Keratinocyte (primary cell): Measurements from ENCODE around the gene B3GALNT1. TPM values are rescaled to one million over a fixed set of nuclear protein-coding genes. Genes with fewer than 3 reads are reported as not detected.

Experiments
- DNase-seq: peaks from one replicate; pipeline ENCODE4 v3.0.0-alpha.2; 2011; ENCODE audit warnings: low read depth, missing footprints, low spot score
- FAIRE-seq: peaks from 2 replicates; lab custom pipeline; 2011; peaks lifted over from hg19 to GRCh38; lab: Jason Lieb, UNC
- H2AFZ ChIP-seq: 2 replicates; pipeline ENCODE4 v1.6.0; 2012; ENCODE audit warnings: low read length, control low read depth, inconsistent platforms; ENCODE audit not compliant: control insufficient read depth
- H3K27ac ChIP-seq: 2 replicates; pipeline ENCODE4 v1.5.1; 2011; ENCODE audit warnings: low read length; ENCODE audit not compliant: control insufficient read depth, insufficient read depth
- H3K27me3 ChIP-seq: 3 replicates; pipeline ENCODE4 v1.6.0; 2011; ENCODE audit warnings: low read length; ENCODE audit not compliant: control insufficient read depth, insufficient read depth; ENCODE audit errors: extremely low read depth
- H3K36me3 ChIP-seq, 2 experiments: 2 replicates in 1 of 2; 3 replicates in 1 of 2; pipeline ENCODE4 v1.5.1; 2011; ENCODE audit warnings: low read length in 2 of 2, mild to moderate bottlenecking in 1 of 2; ENCODE audit not compliant: control insufficient read depth in 2 of 2, insufficient read depth in 2 of 2; ENCODE audit errors: extremely low read depth in 1 of 2
- H3K4me1 ChIP-seq: 3 replicates; pipeline ENCODE4 v1.5.1; 2011; ENCODE audit warnings: low read length; ENCODE audit not compliant: control insufficient read depth, insufficient read depth; ENCODE audit errors: extremely low read depth
- H3K4me2 ChIP-seq: 3 replicates; pipeline ENCODE4 v1.6.0; 2011; ENCODE audit warnings: low read depth, low read length; ENCODE audit not compliant: control insufficient read depth, insufficient read depth; ENCODE audit errors: extremely low read depth
- H3K4me3 ChIP-seq, 3 experiments: fragments of 200-600 bp in 1 of 3; sonication (generic) in 1 of 3; 2 replicates in 2 of 3; 3 replicates in 1 of 3; pipeline ENCODE4 v1.5.1; 2011 to 2016; ENCODE audit warnings: low read length in 3 of 3, mild to moderate bottlenecking in 3 of 3, control low read depth in 2 of 3, inconsistent platforms in 1 of 3, low read depth in 1 of 3, mixed read lengths in 1 of 3, mixed run types in 1 of 3, moderate library complexity in 1 of 3; ENCODE audit not compliant: control insufficient read depth in 2 of 3, insufficient read depth in 2 of 3; ENCODE audit errors: extremely low read depth in 1 of 3
- H3K79me2 ChIP-seq: 2 replicates; pipeline ENCODE4 v1.6.0; 2012; ENCODE audit warnings: low read length; ENCODE audit not compliant: control insufficient read depth, insufficient read depth
- H3K9ac ChIP-seq: 3 replicates; pipeline ENCODE4 v1.6.0; 2011; ENCODE audit warnings: low read length; ENCODE audit not compliant: control insufficient read depth, insufficient read depth; ENCODE audit errors: extremely low read depth
- H3K9me1 ChIP-seq: 3 replicates; pipeline ENCODE4 v1.6.0; 2011; ENCODE audit warnings: low read length; ENCODE audit not compliant: control insufficient read depth, insufficient read depth; ENCODE audit errors: extremely low read depth
- H3K9me3 ChIP-seq: 2 replicates; pipeline ENCODE4 v1.5.1; 2012; ENCODE audit warnings: low read depth, low read length; ENCODE audit not compliant: control insufficient read depth
- H4K20me1 ChIP-seq: 3 replicates; pipeline ENCODE4 v1.6.0; 2011; ENCODE audit warnings: low read length; ENCODE audit not compliant: control insufficient read depth, insufficient read depth; ENCODE audit errors: extremely low read depth
- EZH2 ChIP-seq: IDR thresholded peaks from one replicate; pipeline ENCODE4 v1.6.1; 2012; ENCODE audit warnings: inconsistent platforms, mild to moderate bottlenecking, low read length, moderate library complexity
- dilution Hi-C: fragments of 300-500 bp; cut with MboI; formaldehyde crosslinking; loops from one replicate; pipeline ENCODE4 v1.7.0; 2020; ENCODE audit warnings: low sequenced_read_pairs; ENCODE audit not compliant: extremely low pct_ligation_motif_present
- polyA plus RNA-seq, 5 experiments: library from polyadenylated mRNA; depleted of rRNA in 3 of 5; stranded (reverse) in 3 of 5; stranded (forward) in 1 of 5; unstranded in 1 of 5; fragments of >200 nt; gene quantifications; 1 replicate in 1 of 5; 2 replicates in 3 of 5; 3 replicates in 1 of 5; pipeline versions ENCODE4 v1.2.1 to v1.2.3, GENCODE V29; 2011 to 2012; ENCODE audit warnings: missing spikeins in 2 of 5, low read depth in 1 of 5, low replicate concordance in 1 of 5
- TF ChIP-seq, protein P1 (sequence below), 3 experiments: IDR thresholded peaks in 1 of 3; conservative IDR thresholded peaks in 1 of 3; optimal IDR thresholded peaks in 1 of 3; 2 replicates in 2 of 3; 3 replicates in 1 of 3; pipeline versions ENCODE3 to v1.5.1; 2011; ENCODE audit warnings: low read length in 3 of 3, mild to moderate bottlenecking in 3 of 3, moderate library complexity in 2 of 3, control low read depth in 1 of 3, inconsistent platforms in 1 of 3; ENCODE audit not compliant: insufficient read depth in 2 of 3; ENCODE audit errors: extremely low read depth in 1 of 3

Gene B3GALNT1
- polyA plus RNA-seq, 1 donor (not counting 4 experiments of a cell fraction or from before 2014, with no cell fraction given) = 3.6 TPM

DNA sequence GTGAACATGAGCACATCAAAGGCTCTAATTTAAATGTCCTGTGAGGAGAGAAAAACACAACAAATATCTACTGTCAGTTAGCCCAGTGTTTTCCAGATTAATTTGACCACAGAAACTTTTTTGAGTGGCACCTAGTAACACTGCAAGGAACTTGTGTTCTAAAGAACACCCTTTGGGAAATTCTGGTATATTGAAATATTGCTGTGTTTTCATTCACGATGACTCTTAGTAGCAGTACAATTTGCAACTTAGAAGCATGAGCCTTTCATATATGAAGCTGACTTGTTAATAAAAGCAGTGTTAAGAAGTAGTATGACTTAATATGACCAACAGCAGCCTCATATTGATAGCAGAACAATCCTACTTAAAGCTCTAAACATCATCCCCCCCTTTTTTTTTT, 32.0 kb downstream of the B3GALNT1 start:
- no peak overlapping the region for H3K27ac ChIP-seq
- H3K79me2 ChIP-seq = no peaks in the 10 kb centered on the region
- H3K4me3 ChIP-seq = no peak overlapping the region
- DNase-seq (no peak), FAIRE-seq (no peak)
- dilution Hi-C loops = no loop called here
- TF ChIP-seq EZH2 = no peak
- TF ChIP-seq, protein P1, sequence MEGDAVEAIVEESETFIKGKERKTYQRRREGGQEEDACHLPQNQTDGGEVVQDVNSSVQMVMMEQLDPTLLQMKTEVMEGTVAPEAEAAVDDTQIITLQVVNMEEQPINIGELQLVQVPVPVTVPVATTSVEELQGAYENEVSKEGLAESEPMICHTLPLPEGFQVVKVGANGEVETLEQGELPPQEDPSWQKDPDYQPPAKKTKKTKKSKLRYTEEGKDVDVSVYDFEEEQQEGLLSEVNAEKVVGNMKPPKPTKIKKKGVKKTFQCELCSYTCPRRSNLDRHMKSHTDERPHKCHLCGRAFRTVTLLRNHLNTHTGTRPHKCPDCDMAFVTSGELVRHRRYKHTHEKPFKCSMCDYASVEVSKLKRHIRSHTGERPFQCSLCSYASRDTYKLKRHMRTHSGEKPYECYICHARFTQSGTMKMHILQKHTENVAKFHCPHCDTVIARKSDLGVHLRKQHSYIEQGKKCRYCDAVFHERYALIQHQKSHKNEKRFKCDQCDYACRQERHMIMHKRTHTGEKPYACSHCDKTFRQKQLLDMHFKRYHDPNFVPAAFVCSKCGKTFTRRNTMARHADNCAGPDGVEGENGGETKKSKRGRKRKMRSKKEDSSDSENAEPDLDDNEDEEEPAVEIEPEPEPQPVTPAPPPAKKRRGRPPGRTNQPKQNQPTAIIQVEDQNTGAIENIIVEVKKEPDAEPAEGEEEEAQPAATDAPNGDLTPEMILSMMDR (optimal IDR thresholded peaks at IDR 0.05 in 1 of 3, IDR thresholded peaks at IDR 0.05 in 1 of 3, conservative IDR thresholded peaks at IDR 0.05 in 1 of 3; ENCODE audit: extremely low read depth in 1 of 3, insufficient read depth in 2 of 3, low read length in 3 of 3) = no peak
- no peaks in the 10 kb centered on the region for H3K9me3 ChIP-seq
- H3K4me2 ChIP-seq = no peak overlapping the region
- H3K9me1 ChIP-seq = no peaks in the 10 kb centered on the region
- H2AFZ ChIP-seq = no peak overlapping the region
- H3K27me3 ChIP-seq = no peaks in the 10 kb centered on the region
- H3K9ac ChIP-seq = no peak overlapping the region
- peaks cover 15% of the 10 kb centered on the region for H3K4me1 ChIP-seq
- no peaks in the 10 kb centered on the region for H3K36me3 ChIP-seq
- no peaks in the 10 kb centered on the region for H4K20me1 ChIP-seq

DNA sequence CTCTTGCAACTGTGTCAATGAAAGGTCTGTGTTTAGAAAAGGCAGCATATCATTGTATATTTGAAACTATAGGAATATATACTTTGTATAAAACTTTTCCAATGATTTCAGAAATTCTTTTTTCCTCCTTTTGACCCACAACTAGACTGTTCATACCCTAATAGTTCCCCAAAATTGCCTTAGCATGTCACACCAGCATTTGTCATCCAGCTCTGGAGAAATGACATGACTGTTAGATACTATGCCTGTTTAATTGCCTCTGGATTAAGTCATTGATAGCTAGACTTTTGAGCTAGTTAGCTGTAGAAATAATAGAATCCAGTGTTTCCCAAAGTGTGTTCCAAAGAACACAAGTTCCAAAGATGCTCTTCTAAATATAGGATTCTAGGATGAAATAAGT, 32.4 kb downstream of the B3GALNT1 start:
- dilution Hi-C loops = no loop called here
- DNase-seq (no peak), FAIRE-seq (no peak)
- Histone ChIP-seq H3K79me2 (no peaks in the 10 kb centered on the region), H3K27me3 (no peaks in the 10 kb centered on the region), H2AFZ (no peak overlapping the region), H3K36me3 (no peaks in the 10 kb centered on the region), H4K20me1 (no peaks in the 10 kb centered on the region), H3K4me2 (no peak overlapping the region), H3K4me1 (peaks cover 15% of the 10 kb centered on the region), H3K9me3 (no peaks in the 10 kb centered on the region), H3K9me1 (no peaks in the 10 kb centered on the region), H3K27ac (no peak overlapping the region), H3K4me3 (no peak overlapping the region), H3K9ac (no peak overlapping the region)
- no peak for TF ChIP-seq EZH2
- TF ChIP-seq, protein P1 (optimal IDR thresholded peaks at IDR 0.05 in 1 of 3, IDR thresholded peaks at IDR 0.05 in 1 of 3, conservative IDR thresholded peaks at IDR 0.05 in 1 of 3; ENCODE audit: extremely low read depth in 1 of 3, insufficient read depth in 2 of 3, low read length in 3 of 3) = no peak
